ENCODE measurements around the gene CDH11. TPM values are rescaled to one million over a fixed set of nuclear protein-coding genes. Genes with fewer than 3 reads are reported as not detected.

Gene CDH11
- total RNA-seq, 1 experiment from 2014 or later, result 297 TPM

- ChIA-PET POLR2A (ENCODE audit: low non-redundant PET) (no interaction called here), CTCF (no interaction called here)
- BruUV-seq (replicated peaks), result no TSS peak
- intact Hi-C loops (cut with micrococcal nuclease; ENCODE audit: unreplicated experiment), result no loop called here
- H3K4me3 ChIP-seq (ENCODE audit: low read depth, low read length, poor library complexity, severe bottlenecking), result no peak overlapping the region
- no peak overlapping the region for H3K27ac ChIP-seq (ENCODE audit: low read depth, low read length, poor library complexity, severe bottlenecking)
- H3K9me3 ChIP-seq (ENCODE audit: low read depth, low read length, poor library complexity, severe bottlenecking), result no peaks in the 10 kb centered on the region
- H3K27me3 ChIP-seq (replicated peaks; ENCODE audit: insufficient read depth, low read depth, low read length, poor library complexity), result no peaks in the 10 kb centered on the region
- peaks cover 45% of the 10 kb centered on the region for H3K36me3 ChIP-seq (ENCODE audit: insufficient read depth, low read length, poor library complexity, severe bottlenecking)
- H3K4me1 ChIP-seq (ENCODE audit: insufficient read depth, low read length, poor library complexity, severe bottlenecking), result no peaks in the 10 kb centered on the region
- DNase-seq (ENCODE audit: low spot score), result no peak
- TF ChIP-seq CTCF (conservative IDR thresholded peaks at IDR 0.05; ENCODE audit: low read depth, low read length) (no peak), EZH2 (IDR thresholded peaks at IDR 0.05; ENCODE audit: borderline replicate concordance, low read depth, low read length, poor library complexity, severe bottlenecking) (no peak)
Measured at GRCh38 chr16:64962786-64963185, 159.1 kb downstream of the CDH11 start.

GRCh38 chr16:64957246-64957645 lies 164.6 kb downstream of the CDH11 start:
- TF ChIP-seq EZH2 (IDR thresholded peaks at IDR 0.05; ENCODE audit: borderline replicate concordance, low read depth, low read length, poor library complexity, severe bottlenecking) (no peak), CTCF (conservative IDR thresholded peaks at IDR 0.05; ENCODE audit: low read depth, low read length) (no peak)
- CTCF ChIA-PET, result no interaction called here
- Histone ChIP-seq H3K36me3 (ENCODE audit: insufficient read depth, low read length, poor library complexity, severe bottlenecking) (peaks cover 29% of the 10 kb centered on the region), H3K9me3 (ENCODE audit: low read depth, low read length, poor library complexity, severe bottlenecking) (no peaks in the 10 kb centered on the region), H3K27ac (ENCODE audit: low read depth, low read length, poor library complexity, severe bottlenecking) (no peak overlapping the region), H3K4me1 (ENCODE audit: insufficient read depth, low read length, poor library complexity, severe bottlenecking) (no peaks in the 10 kb centered on the region), H3K27me3 (replicated peaks; ENCODE audit: insufficient read depth, low read depth, low read length, poor library complexity) (no peaks in the 10 kb centered on the region), H3K4me3 (ENCODE audit: low read depth, low read length, poor library complexity, severe bottlenecking) (no peak overlapping the region)
- BruUV-seq (replicated peaks), result no TSS peak
- DNase-seq (ENCODE audit: low spot score), result no peak
- POLR2A ChIA-PET (ENCODE audit: low non-redundant PET), result no interaction called here
- intact Hi-C loops (cut with micrococcal nuclease; ENCODE audit: unreplicated experiment), result no loop called here

DNA sequence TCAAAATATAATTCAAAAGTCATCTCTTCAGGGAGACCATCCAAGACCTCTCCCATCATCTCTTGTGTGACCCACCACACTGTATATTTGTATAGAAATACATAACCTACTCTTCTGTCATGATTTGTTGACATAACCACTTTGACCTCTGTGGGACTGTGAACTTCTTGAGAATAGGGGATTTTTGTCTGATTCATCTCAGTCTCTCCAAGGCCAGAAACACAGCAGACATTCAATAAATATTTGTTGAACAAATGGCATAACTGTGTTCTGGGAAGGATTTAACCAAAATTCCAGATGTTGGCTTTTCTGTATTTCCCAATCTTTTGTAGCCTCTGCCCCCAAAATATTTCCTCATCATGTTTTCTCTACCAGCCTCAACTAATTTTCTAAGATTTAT lies 169.7 kb downstream of the CDH11 start:
- ChIA-PET POLR2A (ENCODE audit: low non-redundant PET) (no interaction called here), CTCF (no interaction called here)
- Histone ChIP-seq H3K27me3 (replicated peaks; ENCODE audit: insufficient read depth, low read depth, low read length, poor library complexity) (no peaks in the 10 kb centered on the region), H3K4me1 (ENCODE audit: insufficient read depth, low read length, poor library complexity, severe bottlenecking) (peaks cover 24% of the 10 kb centered on the region), H3K36me3 (ENCODE audit: insufficient read depth, low read length, poor library complexity, severe bottlenecking) (peaks cover 45% of the 10 kb centered on the region), H3K9me3 (ENCODE audit: low read depth, low read length, poor library complexity, severe bottlenecking) (no peaks in the 10 kb centered on the region), H3K4me3 (ENCODE audit: low read depth, low read length, poor library complexity, severe bottlenecking) (no peak overlapping the region), H3K27ac (ENCODE audit: low read depth, low read length, poor library complexity, severe bottlenecking) (no peak overlapping the region)
- no TSS peak for BruUV-seq (replicated peaks)
- no peak for TF ChIP-seq EZH2 (IDR thresholded peaks at IDR 0.05; ENCODE audit: borderline replicate concordance, low read depth, low read length, poor library complexity, severe bottlenecking)
- TF ChIP-seq CTCF (conservative IDR thresholded peaks at IDR 0.05; ENCODE audit: low read depth, low read length), result no peak
- DNase-seq (ENCODE audit: low spot score), result no peak
- intact Hi-C loops (cut with micrococcal nuclease; ENCODE audit: unreplicated experiment), result no loop called here
